GM12872 (cell line): ENCODE measurements around the gene ZNF48.

ENCODE experiments used
- CTCF ChIP-seq: IDR thresholded peaks from 3 replicates; pipeline ENCODE4 v1.5.1; 2011; ENCODE audit warnings: low read depth, mild to moderate bottlenecking, low read length, moderate library complexity; ENCODE audit not compliant: insufficient read depth

The ZNF48 gene

GRCh38 chr16:30381291-30382041 is 13.8 kb upstream of the ZNF48 start:
- TF ChIP-seq CTCF: no peak

- TF ChIP-seq CTCF: no peak
Observed at GRCh38 chr16:30382111-30382881, 12.9 kb upstream of the ZNF48 start, which contains the start of gene SEPTIN1. TSS of gene SEPTIN1 (minus strand) at chr16:30382561. CDS start at chr16:30382542, 19 bp downstream.

GRCh38 chr16:30383521-30383920 is 11.7 kb upstream of the ZNF48 start:
- no peak for TF ChIP-seq CTCF

GRCh38 chr16:30394592-30395154 is 547 bp upstream of the ZNF48 start:
- no peak for TF ChIP-seq CTCF

GRCh38 chr16:30395992-30396585 is 869 bp downstream of the ZNF48 start:
- no peak for TF ChIP-seq CTCF

DNA sequence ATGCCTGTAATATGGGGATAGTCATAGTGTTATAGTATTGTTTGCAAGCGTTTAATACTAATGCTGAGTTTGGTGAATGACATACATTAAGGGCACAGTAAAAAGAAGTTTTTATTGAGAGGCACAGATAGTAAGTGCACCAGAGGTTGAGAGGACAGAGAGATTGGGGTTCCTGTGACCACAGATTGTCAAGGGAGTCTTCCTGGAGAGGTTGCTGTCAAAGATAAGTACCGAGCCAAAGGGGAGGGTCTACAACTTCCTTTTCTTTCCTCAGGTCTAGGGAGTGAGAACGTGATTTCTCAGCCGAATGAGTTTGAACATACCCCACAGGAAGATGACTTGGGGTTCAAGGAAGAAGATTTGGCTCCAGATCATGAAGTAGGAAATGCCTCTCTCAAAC is 1.8 kb downstream of the ZNF48 start:
- TF ChIP-seq CTCF: no peak
